HCT116 (cell line): ENCODE measurements around the gene ATRN. TPM values are rescaled to one million over a fixed set of nuclear protein-coding genes. Genes with fewer than 3 reads are reported as not detected.

Experiments used
- ATAC-seq: fragments of 200-7000 bp; cut with Tn5 transposase; 2 replicates; pipeline ENCODE4 v1.9.1; 2020; ENCODE audit warnings: mild to moderate bottlenecking, moderate library complexity
- Bru-seq: library from RNA; stranded (reverse); fragments of 400-500 nt; gene quantifications from one replicate; lab custom pipeline; 2021; lab: Mats Ljungman, UMichigan
- BruChase-seq, 2 experiments: library from RNA; stranded (reverse); fragments of 400-500 nt; gene quantifications; one replicate each; lab custom pipeline; 2021; lab: Mats Ljungman, UMichigan
- BruUV-seq: library from RNA; stranded (reverse); fragments of 400-500 nt; replicated peaks from 2 replicates; lab custom pipeline; 2021; lab: Mats Ljungman, UMichigan
- CTCF ChIA-PET: fragments of 300-600 bp; sonication (Branson Sonifier 250); formaldehyde crosslinking; loops from one replicate; lab custom pipeline; 2021; ENCODE audit warnings: antibody characterized with exemption; lab: Charles Lee
- POLR2A ChIA-PET: fragments of 300-600, 350-600 bp; sonication (Branson Sonifier 250); formaldehyde crosslinking; loops from one replicate; lab custom pipeline; 2021; ENCODE audit warnings: antibody characterized with exemption; lab: Charles Lee
- RAD21 ChIA-PET, 2 experiments: fragments of 300-600 bp; sonication (Branson Sonifier 250); formaldehyde crosslinking; loops; one replicate each; lab custom pipeline; 2023; ENCODE audit warnings: low total read pairs in 2 of 2; ENCODE audit not compliant: uncharacterized antibody in 2 of 2, unreplicated experiment in 2 of 2, low non-redundant PET in 1 of 2; lab: Charles Lee
- DNase-seq: peaks from one replicate; pipeline ENCODE4 v3.0.0-alpha.2; 2010; ENCODE audit warnings: low read depth, low spot score
- H2AFZ ChIP-seq: fragments of 200-600 bp; shearing (Covaris generic), sonication (generic); 2 replicates; pipeline ENCODE4 v1.6.1; 2017; ENCODE audit warnings: low read depth, mixed run types, mixed read lengths, antibody characterized with exemption, low read length; ENCODE audit not compliant: poor library complexity, severe bottlenecking
- H3K27ac ChIP-seq: 2 replicates; pipeline ENCODE4 v1.5.1; 2012; ENCODE audit warnings: low read depth, low read length
- H3K27me3 ChIP-seq: fragments of 200-600 bp; sonication (generic); 2 replicates; pipeline ENCODE4 v1.6.1; 2016; ENCODE audit warnings: mixed run types, low read length, mixed read lengths; ENCODE audit not compliant: insufficient read depth
- H3K36me3 ChIP-seq, 2 experiments: fragments of 200-500 bp in 1 of 2; fragments of 200-600 bp in 1 of 2; sonication (Bioruptor generic) in 1 of 2; sonication (generic) in 1 of 2; 2 replicates each; pipeline versions ENCODE4 v1.5.1 to v1.6.1; 2014 to 2016; ENCODE audit warnings: low read length in 2 of 2, inconsistent platforms in 1 of 2, mixed read lengths in 1 of 2, mixed run types in 1 of 2; ENCODE audit not compliant: insufficient read depth in 2 of 2, control insufficient read depth in 1 of 2
- H3K4me1 ChIP-seq, 2 experiments: fragments of 200-600 bp in 1 of 2; sonication (generic) in 1 of 2; 2 replicates each; pipeline versions ENCODE4 v1.5.1 to v1.6.1; 2012 to 2017; ENCODE audit warnings: low read length in 2 of 2, inconsistent platforms in 1 of 2, mild to moderate bottlenecking in 1 of 2, mixed read lengths in 1 of 2, mixed run types in 1 of 2, moderate library complexity in 1 of 2; ENCODE audit not compliant: insufficient read depth in 2 of 2, control insufficient read depth in 1 of 2
- H3K4me2 ChIP-seq: fragments of 200-600 bp; sonication (generic); 2 replicates; pipeline ENCODE4 v1.6.1; 2017; ENCODE audit warnings: mixed run types, low read length, mixed read lengths
- H3K4me3 ChIP-seq, 2 experiments: fragments of 200-600 bp in 1 of 2; sonication (generic) in 1 of 2; replicated peaks in 1 of 2; 2 replicates each; pipeline ENCODE4 v1.5.1; 2011 to 2016; ENCODE audit warnings: low read length in 2 of 2, control low read depth in 1 of 2, low read depth in 1 of 2, mild to moderate bottlenecking in 1 of 2, mixed read lengths in 1 of 2, mixed run types in 1 of 2
- H3K79me2 ChIP-seq: fragments of 200-600 bp; sonication (generic); 2 replicates; pipeline ENCODE4 v1.6.1; 2017; ENCODE audit warnings: mild to moderate bottlenecking, mixed run types, low read length, moderate library complexity, mixed read lengths; ENCODE audit not compliant: insufficient read depth
- H3K9ac ChIP-seq: fragments of 200-600 bp; sonication (generic); 2 replicates; pipeline ENCODE4 v1.6.1; 2016; ENCODE audit warnings: low read length, mixed read lengths
- H3K9me2 ChIP-seq: fragments of 200-600 bp; sonication (generic), shearing (Covaris generic); 2 replicates; pipeline ENCODE4 v1.6.1; 2017; ENCODE audit warnings: mixed run types, mild to moderate bottlenecking, moderate library complexity; ENCODE audit not compliant: insufficient read depth
- H3K9me3 ChIP-seq, 2 experiments: fragments of 200-500 bp in 1 of 2; fragments of 200-600 bp in 1 of 2; sonication (Bioruptor generic) in 1 of 2; sonication (generic) in 1 of 2; 2 replicates each; pipeline ENCODE4 v1.6.1; 2014 to 2017; ENCODE audit warnings: low read length in 2 of 2, mixed read lengths in 2 of 2, inconsistent platforms in 1 of 2, low read depth in 1 of 2, mild to moderate bottlenecking in 1 of 2, mixed run types in 1 of 2, moderate library complexity in 1 of 2; ENCODE audit not compliant: control insufficient read depth in 1 of 2, insufficient read depth in 1 of 2
- H4K20me1 ChIP-seq: fragments of 200-600 bp; sonication (generic), shearing (Covaris generic); 2 replicates; pipeline ENCODE4 v1.6.1; 2017; ENCODE audit warnings: mixed run types, mild to moderate bottlenecking, moderate library complexity; ENCODE audit not compliant: insufficient read depth
- CBX3 ChIP-seq: IDR thresholded peaks from 2 replicates; pipeline ENCODE4 v1.6.1; 2012; ENCODE audit warnings: low read depth
- CTCF ChIP-seq, 3 experiments: fragments of 200-600 bp in 1 of 3; sonication (generic) in 1 of 3; IDR thresholded peaks in 2 of 3; conservative IDR thresholded peaks in 1 of 3; 2 replicates each; pipeline ENCODE4 v1.5.1; 2012 to 2017; ENCODE audit warnings: low read depth in 2 of 3, low read length in 2 of 3, antibody characterized with exemption in 1 of 3, borderline replicate concordance in 1 of 3, control low read depth in 1 of 3, mild to moderate bottlenecking in 1 of 3, mixed read lengths in 1 of 3, mixed run types in 1 of 3, moderate library complexity in 1 of 3; ENCODE audit not compliant: insufficient read depth in 1 of 3
- EGR1 ChIP-seq: IDR thresholded peaks from 2 replicates; pipeline ENCODE4 v1.6.1; 2012; ENCODE audit warnings: low read depth
- MAX ChIP-seq: IDR thresholded peaks from 2 replicates; pipeline ENCODE4 v1.6.1; 2012
- POLR2A ChIP-seq: IDR thresholded peaks from 2 replicates; pipeline ENCODE4 v1.7.0; 2011; ENCODE audit warnings: borderline replicate concordance; ENCODE audit not compliant: insufficient read depth, insufficient read length; ENCODE audit errors: extremely low read depth
- POLR2AphosphoS5 ChIP-seq: IDR thresholded peaks from 2 replicates; pipeline ENCODE4 v1.6.1; 2011; ENCODE audit warnings: mild to moderate bottlenecking, low read depth, low read length, moderate library complexity
- RAD21 ChIP-seq: IDR thresholded peaks from 2 replicates; pipeline ENCODE4 v1.6.1; 2012; ENCODE audit warnings: low read depth, mild to moderate bottlenecking
- SIN3A ChIP-seq: IDR thresholded peaks from 2 replicates; pipeline ENCODE4 v1.6.1; 2012; ENCODE audit warnings: low read depth
- SP1 ChIP-seq: IDR thresholded peaks from 2 replicates; pipeline ENCODE4 v1.6.1; 2012; ENCODE audit warnings: low read depth
- TCF7L2 ChIP-seq: IDR thresholded peaks from 2 replicates; pipeline ENCODE4 v1.7.0; 2011; ENCODE audit warnings: borderline replicate concordance, inconsistent platforms; ENCODE audit not compliant: insufficient read depth, insufficient read length; ENCODE audit errors: extremely low read depth
- YY1 ChIP-seq: IDR thresholded peaks from 2 replicates; pipeline ENCODE4 v1.6.1; 2011; ENCODE audit warnings: low read length, low read depth, moderate library complexity, mild to moderate bottlenecking; ENCODE audit not compliant: insufficient replicate concordance; ENCODE audit errors: extremely low read depth
- ZBTB33 ChIP-seq: IDR thresholded peaks from 2 replicates; pipeline ENCODE4 v1.6.1; 2011; ENCODE audit warnings: mild to moderate bottlenecking, low read length, moderate library complexity; ENCODE audit not compliant: insufficient replicate concordance; ENCODE audit errors: extremely low read depth
- ZFX ChIP-seq: fragments of 450-650 bp; IDR thresholded peaks from 2 replicates; pipeline ENCODE4 v1.6.1; 2017
- ZNF274 ChIP-seq: fragments of 200-500 bp; sonication (Bioruptor generic); IDR thresholded peaks from 2 replicates; pipeline ENCODE4 v1.6.1; 2014; ENCODE audit warnings: mild to moderate bottlenecking, low read depth, low read length, inconsistent platforms
- intact Hi-C: fragments of 100-400 bp; cut with micrococcal nuclease; formaldehyde crosslinking; loops from 2 replicates; pipeline ENCODE4 v1.10.0; 2022
- long read RNA-seq: library from polyadenylated mRNA; unstranded; transcript quantifications from one replicate; pipeline ENCODE4 v2.0.0, GENCODE V29; 2021; ENCODE audit not compliant: unreplicated experiment
- polyA plus RNA-seq: library from polyadenylated mRNA; unstranded; fragments of >200 nt; gene quantifications from 2 replicates; pipeline ENCODE4 v1.2.1, GENCODE V29; 2012; ENCODE audit warnings: missing spikeins
- total RNA-seq: library from RNA; stranded (reverse); gene quantifications from one replicate; pipeline ENCODE4 v1.2.1, GENCODE V29; 2021; ENCODE audit not compliant: unreplicated experiment

ATRN gene
- total RNA-seq (24.4 TPM), Bru-seq, nascent RNA (percentile 66 among the genes with signal in this experiment), BruChase-seq, experiment 1, labeled RNA remaining after a 6-hour chase (percentile 72 among the genes with signal in this experiment), BruChase-seq, experiment 2, labeled RNA remaining after a 2-hour chase (percentile 64 among the genes with signal in this experiment)
- polyA plus RNA-seq = 17.5 and 17.9 TPM in 2 replicates
- long read RNA-seq, transcript ATRN-202 (25 exons, 3,921 nt) = major isoform, 7 of 26 reads
- long read RNA-seq, partial matches to known transcripts = 4 of 26 reads
- long read RNA-seq, other reads (novel, unspliced or antisense) = 15 of 26 reads

GRCh38 chr20:3470627-3471396 is at the start of gene ATRN:
Gene ATRN, plus strand, starts transcription at chr20:3471018. Its CDS starts 90 bp downstream, at chr20:3471108.
- peaks cover 7% of the 10 kb centered on the region; the same call in 1 of the 2 replicates for H3K27me3 ChIP-seq
- ChIA-PET CTCF (no interaction called here), RAD21 (interaction anchor here in 1 of 2 experiments (0.8 kb wide), 1 partner anchor 93 kb away, joined by 3 read pairs; no protein-coding TSS in a partner anchor), POLR2A (interaction anchor here (0.7 to 1.6 kb wide), 5 partner anchors 9 to 62 kb away, joined by 3 to 5 read pairs (median 4); no protein-coding TSS in a partner anchor)
- no peaks in the 10 kb centered on the region for H4K20me1 ChIP-seq
- 0 out of 2 replicates have a peak, but pooled peaks have one; percentile 49 for TF ChIP-seq CBX3
- peak; percentile 89 for TF ChIP-seq SIN3A
- TF ChIP-seq ZFX = peak; percentile 64
- TF ChIP-seq CTCF (IDR thresholded peaks at IDR 0.05 in 2 of 3, conservative IDR thresholded peaks at IDR 0.05 in 1 of 3; ENCODE audit: borderline replicate concordance in 1 of 3, insufficient read depth in 1 of 3, low read depth in 2 of 3, low read length in 2 of 3) = no peak
- peak; percentile 84 for TF ChIP-seq MAX
- peak; percentile 86 for TF ChIP-seq ZBTB33
- TF ChIP-seq POLR2A = peak; percentile 88
- TF ChIP-seq TCF7L2 = peak; percentile 62
- TF ChIP-seq SP1 = peak; percentile 88
- TF ChIP-seq ZNF274 = no peak
- TF ChIP-seq RAD21 = no peak
- peak; percentile 78 for TF ChIP-seq YY1
- peak; percentile 90 for TF ChIP-seq POLR2AphosphoS5
- TF ChIP-seq EGR1 = peak; percentile 98
- H3K27ac ChIP-seq = peak within 1 kb of the TSS; percentile 48; the same call in 1 of the 2 replicates
- H3K4me3 ChIP-seq = peak within 1 kb of the TSS; percentile 77 to 95
- BruUV-seq = no TSS peak
- no peaks in the 10 kb centered on the region for H3K9me3 ChIP-seq
- H3K9me2 ChIP-seq = no peaks in the 10 kb centered on the region
- H3K36me3 ChIP-seq = no peaks in the 10 kb centered on the region
- ATAC-seq (peak; percentile 89), DNase-seq (peak; percentile 69)
- peak within 1 kb of the TSS; percentile 90 for H3K4me2 ChIP-seq
- intact Hi-C loops = no loop called here
- peaks cover 11 to 21% of the 10 kb centered on the region in 2 experiments for H3K4me1 ChIP-seq
- peak within 1 kb of the TSS; percentile 79 for H3K9ac ChIP-seq
- peak within 1 kb of the TSS; percentile 84 for H2AFZ ChIP-seq
- peaks cover 41% of the 10 kb centered on the region for H3K79me2 ChIP-seq
